GM23338 (cell line): Measurements from ENCODE around the gene KIR2DL1. TPM values are rescaled to one million over a fixed set of nuclear protein-coding genes. Genes with fewer than 3 reads are reported as not detected.

Experiments
- ATAC-seq: fragments of 200-7000 bp; cut with Tn5 transposase; 3 replicates; pipeline ENCODE4 v1.9.1; 2020
- DNase-seq: peaks from one replicate; pipeline ENCODE4 v3.0.0-alpha.2; 2015; ENCODE audit warnings: low spot score
- H2AFZ ChIP-seq: fragments of 200-600 bp; sonication (generic); 2 replicates; pipeline ENCODE4 v1.8.0; 2016; ENCODE audit warnings: antibody characterized with exemption, mild to moderate bottlenecking, moderate library complexity
- H3F3A ChIP-seq: fragments of 200-600 bp; sonication (generic); replicated peaks from 2 replicates; pipeline ENCODE4 v1.8.0; 2017; ENCODE audit warnings: antibody characterized with exemption, mixed run types, low read depth
- H3K27ac ChIP-seq: fragments of 200-600 bp; sonication (generic); 2 replicates; pipeline ENCODE4 v1.6.1; 2016; ENCODE audit warnings: low read depth
- H3K27me3 ChIP-seq: fragments of 200-600 bp; sonication (generic); 2 replicates; pipeline ENCODE4 v1.8.0; 2016; ENCODE audit warnings: mild to moderate bottlenecking, mixed run types, moderate library complexity; ENCODE audit not compliant: insufficient read depth
- H3K36me3 ChIP-seq: fragments of 200-600 bp; sonication (generic); 2 replicates; pipeline ENCODE4 v1.8.0; 2016; ENCODE audit warnings: mild to moderate bottlenecking; ENCODE audit not compliant: insufficient read depth
- H3K4me1 ChIP-seq: fragments of 200-600 bp; sonication (generic); 2 replicates; pipeline ENCODE4 v1.8.0; 2016; ENCODE audit warnings: mild to moderate bottlenecking, moderate library complexity; ENCODE audit not compliant: insufficient read depth
- H3K4me2 ChIP-seq: fragments of 200-600 bp; sonication (generic); 2 replicates; pipeline ENCODE4 v1.7.1; 2017; ENCODE audit warnings: mixed run types
- H3K4me3 ChIP-seq: fragments of 200-600 bp; sonication (generic); 2 replicates; pipeline ENCODE4 v1.6.1; 2016; ENCODE audit warnings: mixed run types
- H3K79me2 ChIP-seq: fragments of 200-600 bp; sonication (generic); replicated peaks from 2 replicates; pipeline ENCODE4 v1.8.0; 2017; ENCODE audit warnings: mild to moderate bottlenecking; ENCODE audit not compliant: insufficient read depth
- H3K9me2 ChIP-seq: fragments of 200-600 bp; sonication (generic); 2 replicates; pipeline ENCODE4 v1.8.0; 2017; ENCODE audit not compliant: insufficient read depth
- H4K20me1 ChIP-seq: fragments of 200-600 bp; sonication (generic); replicated peaks from 2 replicates; pipeline ENCODE4 v1.8.0; 2017; ENCODE audit warnings: mild to moderate bottlenecking; ENCODE audit not compliant: insufficient read depth
- H3K27ac Mint-ChIP-seq: 2 replicates; pipeline ENCODE4 v1.8.0; 2020; ENCODE audit warnings: inconsistent platforms, mild to moderate bottlenecking, moderate library complexity, mixed read lengths
- H3K27me3 Mint-ChIP-seq: 3 replicates; pipeline ENCODE4 v1.8.0; 2022; ENCODE audit warnings: low read depth, mild to moderate bottlenecking, moderate library complexity, mixed read lengths, inconsistent platforms; ENCODE audit not compliant: insufficient read depth, poor library complexity
- H3K36me3 Mint-ChIP-seq: 3 replicates; pipeline ENCODE4 v1.8.0; 2021; ENCODE audit warnings: low read depth, mild to moderate bottlenecking, inconsistent platforms, moderate library complexity, mixed read lengths
- H3K4me1 Mint-ChIP-seq: 3 replicates; pipeline ENCODE4 v1.8.0; 2020; ENCODE audit warnings: mild to moderate bottlenecking, inconsistent platforms, mixed read lengths
- H3K4me3 Mint-ChIP-seq: 3 replicates; pipeline ENCODE4 v1.8.0; 2021; ENCODE audit warnings: moderate library complexity, mild to moderate bottlenecking, inconsistent platforms, mixed read lengths
- H3K9me3 Mint-ChIP-seq: 3 replicates; pipeline ENCODE4 v1.8.0; 2020; ENCODE audit warnings: moderate library complexity, mild to moderate bottlenecking, inconsistent platforms, mixed read lengths
- CREB1 ChIP-seq: fragments of 250-450 bp; sonication (Bioruptor Pico); IDR thresholded peaks from 2 replicates; pipeline ENCODE4 v1.5.0; 2020; ENCODE audit warnings: low read depth, mild to moderate bottlenecking, moderate library complexity
- EZH2 ChIP-seq: fragments of 200-600 bp; sonication (generic); IDR thresholded peaks from one replicate; pipeline ENCODE4 v1.8.0; 2017; ENCODE audit warnings: antibody characterized with exemption, mild to moderate bottlenecking, low read depth; ENCODE audit not compliant: unreplicated experiment
- EZH2phosphoT487 ChIP-seq: fragments of 200-600 bp; sonication (generic); IDR thresholded peaks from one replicate; pipeline ENCODE4 v1.8.1; 2018; ENCODE audit warnings: antibody characterized with exemption; ENCODE audit not compliant: unreplicated experiment
- JUNB ChIP-seq: IDR thresholded peaks from one replicate; pipeline ENCODE4 v1.6.1; 2016; ENCODE audit warnings: antibody characterized with exemption; ENCODE audit not compliant: unreplicated experiment
- NANOG ChIP-seq: IDR thresholded peaks from 2 replicates; pipeline ENCODE4 v1.6.1; 2016; ENCODE audit warnings: antibody characterized with exemption, borderline replicate concordance
- POLR2AphosphoS5 ChIP-seq: IDR thresholded peaks from 2 replicates; pipeline ENCODE4 v1.6.1; 2016; ENCODE audit warnings: antibody characterized with exemption, low read depth
- STAT1 ChIP-seq: IDR thresholded peaks from one replicate; pipeline ENCODE4 v1.6.1; 2016; ENCODE audit warnings: antibody characterized with exemption; ENCODE audit not compliant: unreplicated experiment
- ZNF114 ChIP-seq: fragments of 250-450 bp; sonication (Bioruptor Pico); IDR thresholded peaks from 2 replicates; pipeline ENCODE4 v1.5.0; 2020; ENCODE audit warnings: mild to moderate bottlenecking, moderate library complexity
- ZNF331 ChIP-seq: fragments of 250-450 bp; sonication (Bioruptor Pico); IDR thresholded peaks from 2 replicates; pipeline ENCODE4 v1.5.0; 2020; ENCODE audit warnings: low read depth, mild to moderate bottlenecking, moderate library complexity
- ZNF462 ChIP-seq: fragments of 250-450 bp; sonication (Bioruptor Pico); IDR thresholded peaks from 2 replicates; pipeline ENCODE4 v1.5.0; 2020; ENCODE audit warnings: mild to moderate bottlenecking, moderate library complexity
- polyA plus RNA-seq: library from polyadenylated mRNA; unstranded; fragments of >200 nt; fragmentation: Nextera tagmentation; extraction: Ambion mirVana; gene quantifications from 2 replicates; pipeline ENCODE4 v1.2.1, GENCODE V29; 2016
- total RNA-seq: library from RNA; depleted of rRNA; stranded (reverse); fragments of >200 nt; shearing (Covaris generic); gene quantifications from 2 replicates; pipeline ENCODE4 v1.2.3, GENCODE V29; 2014
- TF ChIP-seq, protein P1 (sequence below): IDR thresholded peaks from 2 replicates; pipeline ENCODE4 v1.6.1; 2016; ENCODE audit warnings: antibody characterized with exemption
- TF ChIP-seq, protein P2 (sequence below): IDR thresholded peaks from one replicate; pipeline ENCODE4 v1.6.1; 2018; ENCODE audit warnings: antibody characterized with exemption; ENCODE audit not compliant: unreplicated experiment

Gene KIR2DL1
- total and polyA plus RNA-seq, 2 experiments from 2014 or later: not detected

- no peak for ATAC-seq
Observed at GRCh38 chr19:54803410-54803809, 33.8 kb downstream of the KIR2DL1 start, which contains the start of gene KIR2DL4. TSS of gene KIR2DL4 (plus strand) at chr19:54803610. CDS start at chr19:54803652, 42 bp downstream.

GRCh38 chr19:54804101-54804500 is 34.5 kb downstream of the KIR2DL1 start:
- H3K27ac ChIP-seq: no peak overlapping the region
- no peaks in the 10 kb centered on the region for H3F3A ChIP-seq
- DNase-seq: no peak
- Mint-ChIP-seq H3K4me3 (no peak overlapping the region), H3K27me3 (peaks cover 9% of the 10 kb centered on the region), H3K36me3 (peaks cover 54% of the 10 kb centered on the region), H3K4me1 (no peaks in the 10 kb centered on the region), H3K27ac (no peak overlapping the region), H3K9me3 (peaks cover 76% of the 10 kb centered on the region)
- no peaks in the 10 kb centered on the region for H3K4me1 ChIP-seq
- no peaks in the 10 kb centered on the region for H3K79me2 ChIP-seq
- H3K9me2 ChIP-seq: no peaks in the 10 kb centered on the region
- no peaks in the 10 kb centered on the region for H3K27me3 ChIP-seq
- H3K4me2 ChIP-seq: no peak overlapping the region
- H3K36me3 ChIP-seq: no peaks in the 10 kb centered on the region
- H3K4me3 ChIP-seq: no peak overlapping the region
- H2AFZ ChIP-seq: no peak overlapping the region
- no peak for ATAC-seq
- H4K20me1 ChIP-seq: no peaks in the 10 kb centered on the region
- TF ChIP-seq EZH2phosphoT487 (no peak), ZNF462 (no peak), ZNF114 (CRISPR knock-in tag) (no peak), POLR2AphosphoS5 (no peak)

More at GRCh38 chr19:54803410-54803809, 33.8 kb downstream of the KIR2DL1 start, which contains the start of gene KIR2DL4:
- no peak for DNase-seq
- Histone ChIP-seq H3K27me3 (no peaks in the 10 kb centered on the region), H4K20me1 (no peaks in the 10 kb centered on the region), H3K4me1 (no peaks in the 10 kb centered on the region), H2AFZ (no peak within 1 kb of the TSS), H3F3A (no peaks in the 10 kb centered on the region), H3K36me3 (no peaks in the 10 kb centered on the region), H3K79me2 (no peaks in the 10 kb centered on the region), H3K9me2 (no peaks in the 10 kb centered on the region), H3K4me3 (no peak within 1 kb of the TSS), H3K27ac (no peak within 1 kb of the TSS), H3K4me2 (no peak within 1 kb of the TSS)
- TF ChIP-seq, protein P1, sequence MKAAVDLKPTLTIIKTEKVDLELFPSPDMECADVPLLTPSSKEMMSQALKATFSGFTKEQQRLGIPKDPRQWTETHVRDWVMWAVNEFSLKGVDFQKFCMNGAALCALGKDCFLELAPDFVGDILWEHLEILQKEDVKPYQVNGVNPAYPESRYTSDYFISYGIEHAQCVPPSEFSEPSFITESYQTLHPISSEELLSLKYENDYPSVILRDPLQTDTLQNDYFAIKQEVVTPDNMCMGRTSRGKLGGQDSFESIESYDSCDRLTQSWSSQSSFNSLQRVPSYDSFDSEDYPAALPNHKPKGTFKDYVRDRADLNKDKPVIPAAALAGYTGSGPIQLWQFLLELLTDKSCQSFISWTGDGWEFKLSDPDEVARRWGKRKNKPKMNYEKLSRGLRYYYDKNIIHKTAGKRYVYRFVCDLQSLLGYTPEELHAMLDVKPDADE: no peak
- TF ChIP-seq ZNF331 (CRISPR knock-in tag): no peak
- TF ChIP-seq JUNB: no peak
- TF ChIP-seq EZH2: no peak
- no peak for TF ChIP-seq CREB1
- TF ChIP-seq STAT1: no peak
- TF ChIP-seq, protein P2, sequence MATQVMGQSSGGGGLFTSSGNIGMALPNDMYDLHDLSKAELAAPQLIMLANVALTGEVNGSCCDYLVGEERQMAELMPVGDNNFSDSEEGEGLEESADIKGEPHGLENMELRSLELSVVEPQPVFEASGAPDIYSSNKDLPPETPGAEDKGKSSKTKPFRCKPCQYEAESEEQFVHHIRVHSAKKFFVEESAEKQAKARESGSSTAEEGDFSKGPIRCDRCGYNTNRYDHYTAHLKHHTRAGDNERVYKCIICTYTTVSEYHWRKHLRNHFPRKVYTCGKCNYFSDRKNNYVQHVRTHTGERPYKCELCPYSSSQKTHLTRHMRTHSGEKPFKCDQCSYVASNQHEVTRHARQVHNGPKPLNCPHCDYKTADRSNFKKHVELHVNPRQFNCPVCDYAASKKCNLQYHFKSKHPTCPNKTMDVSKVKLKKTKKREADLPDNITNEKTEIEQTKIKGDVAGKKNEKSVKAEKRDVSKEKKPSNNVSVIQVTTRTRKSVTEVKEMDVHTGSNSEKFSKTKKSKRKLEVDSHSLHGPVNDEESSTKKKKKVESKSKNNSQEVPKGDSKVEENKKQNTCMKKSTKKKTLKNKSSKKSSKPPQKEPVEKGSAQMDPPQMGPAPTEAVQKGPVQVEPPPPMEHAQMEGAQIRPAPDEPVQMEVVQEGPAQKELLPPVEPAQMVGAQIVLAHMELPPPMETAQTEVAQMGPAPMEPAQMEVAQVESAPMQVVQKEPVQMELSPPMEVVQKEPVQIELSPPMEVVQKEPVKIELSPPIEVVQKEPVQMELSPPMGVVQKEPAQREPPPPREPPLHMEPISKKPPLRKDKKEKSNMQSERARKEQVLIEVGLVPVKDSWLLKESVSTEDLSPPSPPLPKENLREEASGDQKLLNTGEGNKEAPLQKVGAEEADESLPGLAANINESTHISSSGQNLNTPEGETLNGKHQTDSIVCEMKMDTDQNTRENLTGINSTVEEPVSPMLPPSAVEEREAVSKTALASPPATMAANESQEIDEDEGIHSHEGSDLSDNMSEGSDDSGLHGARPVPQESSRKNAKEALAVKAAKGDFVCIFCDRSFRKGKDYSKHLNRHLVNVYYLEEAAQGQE: no peak
- no peak for TF ChIP-seq POLR2AphosphoS5
- TF ChIP-seq NANOG: no peak
- Mint-ChIP-seq H3K9me3 (peaks cover 69% of the 10 kb centered on the region), H3K27me3 (peaks cover 9% of the 10 kb centered on the region), H3K4me1 (no peaks in the 10 kb centered on the region), H3K4me3 (no peak within 1 kb of the TSS), H3K27ac (no peak within 1 kb of the TSS), H3K36me3 (peaks cover 54% of the 10 kb centered on the region)
